HT-29 (cell line): ENCODE measurements around the gene MTRR. TPM values are rescaled to one million over a fixed set of nuclear protein-coding genes. Genes with fewer than 3 reads are reported as not detected.

ENCODE experiments used
- DNase-seq: peaks from one replicate; pipeline ENCODE4 v3.0.0-alpha.2; 2015; ENCODE audit warnings: low spot score
- total RNA-seq: library from RNA; depleted of rRNA; stranded (reverse); fragments of >200 nt; shearing (Covaris generic); gene quantifications from 2 replicates; pipeline ENCODE4 v1.2.3, GENCODE V29; 2014; rRNA removed

MTRR gene
- 36.1 and 42.1 TPM in 2 replicates for total RNA-seq

GRCh38 chr5:7868773-7869473 lies at the start of gene MTRR, which contains the start of gene FASTKD3:
Gene MTRR (plus strand): TSS chr5:7869148. CDS start chr5:7870795, 1,647 bp downstream.
Gene FASTKD3 (minus strand): TSS chr5:7869031. CDS start chr5:7868083, 948 bp downstream.
- DNase-seq = peak; percentile 96

- DNase-seq = no peak
Observed at GRCh38 chr5:7822449-7822848, 46.5 kb upstream of the MTRR start.

- DNase-seq = no peak
Observed at GRCh38 chr5:7823594-7823993, 45.4 kb upstream of the MTRR start.

GRCh38 chr5:7824995-7825394 lies 44.0 kb upstream of the MTRR start:
- DNase-seq = no peak

- no peak for DNase-seq
Observed at GRCh38 chr5:7825630-7826029, 43.3 kb upstream of the MTRR start.

- no peak for DNase-seq
Observed at GRCh38 chr5:7827610-7828009, 41.3 kb upstream of the MTRR start.

- DNase-seq = no peak
Observed at GRCh38 chr5:7828269-7828668, 40.7 kb upstream of the MTRR start.

GRCh38 chr5:7834982-7835381 lies 34.0 kb upstream of the MTRR start:
- DNase-seq = no peak

GRCh38 chr5:7837403-7837802 lies 31.5 kb upstream of the MTRR start:
- DNase-seq = no peak

- DNase-seq = no peak
Observed at GRCh38 chr5:7842531-7842930, 26.4 kb upstream of the MTRR start.

GRCh38 chr5:7844901-7845300 lies 24.0 kb upstream of the MTRR start:
- no peak for DNase-seq

GRCh38 chr5:7845557-7845956 lies 23.4 kb upstream of the MTRR start:
- DNase-seq = no peak

GRCh38 chr5:7846327-7846726 lies 22.6 kb upstream of the MTRR start:
- no peak for DNase-seq

GRCh38 chr5:7848296-7848695 lies 20.7 kb upstream of the MTRR start:
- DNase-seq = no peak

- DNase-seq = no peak
Observed at GRCh38 chr5:7849681-7850394, 19.1 kb upstream of the MTRR start.

- no peak for DNase-seq
Observed at GRCh38 chr5:7850395-7851239, 18.3 kb upstream of the MTRR start, which contains the start of gene CFAP90. Gene CFAP90 (minus strand): TSS chr5:7851133. CDS start chr5:7851021, 112 bp downstream.

GRCh38 chr5:7851240-7851592 lies 17.7 kb upstream of the MTRR start:
- no peak for DNase-seq

- DNase-seq = no peak
Observed at GRCh38 chr5:7851617-7852289, 17.2 kb upstream of the MTRR start.

- no peak for DNase-seq
Observed at GRCh38 chr5:7852542-7852941, 16.4 kb upstream of the MTRR start.

- no peak for DNase-seq
Observed at GRCh38 chr5:7852988-7853387, 16.0 kb upstream of the MTRR start.

- no peak for DNase-seq
Observed at GRCh38 chr5:7855611-7856010, 13.3 kb upstream of the MTRR start.

GRCh38 chr5:7856855-7857254 lies 12.1 kb upstream of the MTRR start:
- DNase-seq = peak; percentile 29
